Stimulated activated CD4-positive, alpha-beta T cell treated with anti-CD3 and anti-CD28 coated beads, Interleukin-1b, Interleukin-23, amount 100 ng/mL, for 48 hours (primary cell): Measurements from ENCODE around the gene ISL2.

ENCODE experiments used
- DNase-seq: peaks from one replicate; pipeline ENCODE4 v3.0.0-alpha.2; 2020

The ISL2 gene

DNA sequence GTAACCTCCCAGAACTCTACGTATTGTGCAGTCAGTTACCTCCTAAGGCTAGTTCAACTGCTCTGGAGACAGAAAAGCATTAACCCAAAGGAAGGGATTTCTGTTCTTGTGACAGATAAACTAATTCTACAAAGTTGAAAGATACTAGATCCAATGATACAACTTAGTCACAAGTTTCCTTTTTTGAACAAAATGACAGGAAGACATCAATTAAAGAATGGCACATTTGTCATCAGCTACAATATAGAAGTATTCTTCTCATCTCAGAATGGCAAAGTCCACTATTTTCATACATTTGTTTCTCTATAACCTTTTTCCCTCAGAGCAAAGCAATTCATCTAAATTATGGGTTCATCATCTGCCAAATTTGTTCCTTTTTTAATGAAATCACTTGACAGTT, 43.7 kb downstream of the ISL2 start:
- no peak for DNase-seq

- no peak for DNase-seq
These were observed 44.8 kb downstream of the ISL2 start for GRCh38 chr15:76381366-76381765.

DNA sequence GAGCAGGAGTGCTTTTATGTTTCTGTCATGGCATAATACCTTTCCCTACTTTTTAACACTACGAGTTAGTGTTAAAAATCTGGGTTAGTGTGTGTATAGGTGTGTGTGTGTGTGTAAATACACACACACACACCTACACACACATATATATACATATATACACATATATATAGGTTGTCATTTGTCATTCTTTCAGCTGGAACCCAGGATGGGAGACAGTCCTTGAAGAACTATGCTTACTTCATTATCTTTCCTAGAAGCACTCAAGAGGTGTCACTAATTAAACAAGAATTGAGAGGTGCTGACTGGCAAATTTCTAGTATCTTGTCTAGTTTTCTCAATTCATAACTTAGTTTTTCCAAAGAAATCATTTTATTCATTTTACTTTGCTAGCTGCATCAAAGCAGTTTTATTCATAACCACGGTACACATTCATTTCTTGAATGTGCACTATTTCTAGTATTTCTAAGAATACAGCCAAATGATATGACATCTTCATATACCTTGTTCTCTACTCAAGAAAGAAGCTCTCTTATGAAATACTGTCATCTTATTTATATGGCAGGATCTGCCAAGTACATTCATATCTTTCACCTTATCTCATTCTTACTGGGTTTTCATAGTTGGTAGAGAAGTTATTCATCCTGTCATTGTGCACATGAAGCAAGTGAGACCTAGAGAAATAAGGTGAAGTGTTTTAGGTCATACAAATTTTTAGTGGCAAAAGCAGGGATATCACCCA, 46.6 kb downstream of the ISL2 start:
- DNase-seq = no peak

DNA sequence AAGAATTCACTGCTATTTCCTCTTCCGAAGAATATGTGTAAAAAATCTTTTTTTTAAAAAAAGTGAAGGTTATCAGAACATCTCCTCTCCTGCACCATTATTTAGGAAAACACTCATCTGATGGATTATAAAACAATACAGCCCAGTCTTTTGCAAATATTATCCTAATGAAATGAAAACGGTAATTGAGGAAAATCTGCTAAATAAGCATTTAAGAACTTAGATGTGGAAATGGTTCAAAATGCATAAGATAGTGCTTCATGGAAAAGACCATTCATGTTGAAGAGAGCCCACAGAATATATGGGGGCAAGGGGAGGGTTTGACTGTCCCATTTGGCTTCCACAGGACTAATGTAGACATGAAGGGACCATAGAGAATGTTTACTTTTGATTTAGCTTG, 47.8 kb downstream of the ISL2 start:
- DNase-seq = no peak

GRCh38 chr15:76386178-76386577, 49.6 kb downstream of the ISL2 start:
- no peak for DNase-seq

GRCh38 chr15:76386926-76387325, 50.4 kb downstream of the ISL2 start:
- DNase-seq = no peak

GRCh38 chr15:76390571-76390970, 54.0 kb downstream of the ISL2 start:
- DNase-seq = no peak

DNA sequence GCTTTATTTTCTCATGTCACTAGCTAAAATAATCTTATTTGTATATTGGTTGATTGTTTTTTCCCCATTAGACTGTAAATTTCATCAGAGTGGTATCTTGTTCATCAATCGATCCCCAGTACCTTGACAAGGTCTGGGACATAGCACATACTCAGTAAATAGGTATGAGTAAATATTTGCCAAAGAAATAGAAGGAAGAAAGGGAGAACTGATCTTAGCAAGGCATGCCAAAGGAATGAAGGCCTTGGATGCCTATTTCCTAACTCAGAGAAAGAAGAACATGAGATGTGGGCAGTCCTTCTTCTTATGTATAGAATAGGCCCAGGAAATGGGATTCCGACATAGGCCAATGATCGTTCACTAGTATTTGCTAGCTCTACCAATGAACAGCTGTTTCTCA, 54.7 kb downstream of the ISL2 start:
- DNase-seq = no peak

- no peak for DNase-seq
These were observed 55.3 kb downstream of the ISL2 start for GRCh38 chr15:76391847-76392246.
